Psoas muscle (tissue), 7 donors: ENCODE measurements around the gene OR51A2. TPM values are rescaled to one million over a fixed set of nuclear protein-coding genes. Genes with fewer than 3 reads are reported as not detected.

ENCODE experiments used
- polyA plus RNA-seq, 3 donors: library from polyadenylated mRNA; stranded (reverse); fragments of 200-250 nt; gene quantifications; one replicate each; pipeline ENCODE4 v1.2.3, GENCODE V29; 2013
- total RNA-seq, 4 donors: library from RNA; stranded (reverse); fragmentation: NEBNext Ultra II Directional in 2 of 4; extraction: Animal tissue kit (Norgen Biotek cat#: 25700) in 2 of 4; gene quantifications; one replicate each; pipeline versions ENCODE4 v1.2.1 to v1.2.4, GENCODE V29; 2021 to 2023
- donor health status: healthy with polysubstance abuse.
- donor health status: DM: no; HTN: no; CAD: no; lungs with moderate emphysema.
- donor health status: Bipolar disorder and iron deficiency.
- donor health status: healthy.
- donor health status: DM: no; HTN: no; CAD: no.
- donor health status: DM: no; HTN: no; CAD: no.
- donor health status: DM: yes; HTN: yes; CAD: no.

The OR51A2 gene
- total and polyA plus RNA-seq, 7 donors = not detected

Other genes with a start within 250 kb of the OR51A2 start
- gene OR51F1, start 185.8 kb downstream of the OR51A2 start, total RNA-seq = not detected
- gene OR51F1, start 185.8 kb downstream of the OR51A2 start, polyA plus RNA-seq = not detected
- gene OR52R1, start 151.3 kb downstream of the OR51A2 start, total RNA-seq = not detected
- not detected for gene OR52R1, start 151.3 kb downstream of the OR51A2 start, polyA plus RNA-seq
- gene OR51F2, start 134.4 kb downstream of the OR51A2 start, total RNA-seq = not detected
- not detected for gene OR51F2, start 134.4 kb downstream of the OR51A2 start, polyA plus RNA-seq
- gene OR51S1, start 106.5 kb downstream of the OR51A2 start, total RNA-seq = not detected
- gene OR51S1, start 106.5 kb downstream of the OR51A2 start, polyA plus RNA-seq = not detected
- not detected for gene OR51T1, start 73.8 kb downstream of the OR51A2 start, total RNA-seq
- gene OR51T1, start 73.8 kb downstream of the OR51A2 start, polyA plus RNA-seq = not detected
- gene OR51A7, start 51.9 kb downstream of the OR51A2 start, total RNA-seq = not detected
- gene OR51A7, start 51.9 kb downstream of the OR51A2 start, polyA plus RNA-seq = not detected
- not detected for gene OR51G2, start 36.4 kb downstream of the OR51A2 start, total RNA-seq
- gene OR51G2, start 36.4 kb downstream of the OR51A2 start, polyA plus RNA-seq = not detected
- not detected for gene OR51G1, start 31.4 kb downstream of the OR51A2 start, total RNA-seq
- not detected for gene OR51G1, start 31.4 kb downstream of the OR51A2 start, polyA plus RNA-seq
- gene OR51A4, start 8.1 kb downstream of the OR51A2 start, total RNA-seq = not detected
- gene OR51A4, start 8.1 kb downstream of the OR51A2 start, polyA plus RNA-seq = not detected
- not detected for gene OR51L1, start 39.1 kb upstream of the OR51A2 start, total RNA-seq
- not detected for gene OR51L1, start 39.1 kb upstream of the OR51A2 start, polyA plus RNA-seq
- not detected for gene OR52J3, start 90.8 kb upstream of the OR51A2 start, total RNA-seq
- not detected for gene OR52J3, start 90.8 kb upstream of the OR51A2 start, polyA plus RNA-seq
- not detected for gene OR52E2, start 103.9 kb upstream of the OR51A2 start, total RNA-seq
- gene OR52E2, start 103.9 kb upstream of the OR51A2 start, polyA plus RNA-seq = not detected
- gene OR52E1, start 113.9 kb upstream of the OR51A2 start, total RNA-seq = not detected
- not detected for gene OR52E1, start 113.9 kb upstream of the OR51A2 start, polyA plus RNA-seq
- not detected for gene OR52A5, start 182.6 kb upstream of the OR51A2 start, total RNA-seq
- gene OR52A5, start 182.6 kb upstream of the OR51A2 start, polyA plus RNA-seq = not detected
- gene OR52A1, start 199.0 kb upstream of the OR51A2 start, total RNA-seq = not detected
- not detected for gene OR52A1, start 199.0 kb upstream of the OR51A2 start, polyA plus RNA-seq
- gene OR51V1, start 245.0 kb upstream of the OR51A2 start, total RNA-seq = not detected
- gene OR51V1, start 245.0 kb upstream of the OR51A2 start, polyA plus RNA-seq = not detected